Islet of Langerhans (tissue), 1 donor: ENCODE measurements around the gene PRELID2.
"Not testable (repeated sequence)": the region's sequence is repeated elsewhere in the genome, so short reads cannot be mapped to it uniquely, and the experiment has no call there.

Source experiments
- FAIRE-seq: peaks from one replicate; lab custom pipeline; 2011; peaks lifted over from hg19 to GRCh38; lab: Jason Lieb, UNC

The PRELID2 gene

GRCh38 chr5:145834917-145835847 is at the start of gene PRELID2:
Gene PRELID2, minus strand, starts transcription at chr5:145835342. Its CDS starts 91 bp downstream, at chr5:145835251.
- no peak for FAIRE-seq

- no peak for FAIRE-seq
These were observed 39.6 kb upstream of the PRELID2 start for GRCh38 chr5:145874765-145875164.

GRCh38 chr5:145872914-145873313 is 37.8 kb upstream of the PRELID2 start, which contains the start of gene GRXCR2:
Gene GRXCR2, minus strand, starts transcription at chr5:145873014. Its CDS starts 46 bp downstream, at chr5:145872968.
- no peak for FAIRE-seq

- FAIRE-seq: no peak
These were observed 37.3 kb upstream of the PRELID2 start for GRCh38 chr5:145872486-145872885.

GRCh38 chr5:145869753-145870152 is 34.6 kb upstream of the PRELID2 start:
- FAIRE-seq: no peak

GRCh38 chr5:145867806-145868205 is 32.7 kb upstream of the PRELID2 start:
- no peak for FAIRE-seq

- FAIRE-seq: not testable (repeated sequence)
These were observed 29.3 kb upstream of the PRELID2 start for GRCh38 chr5:145864432-145864831.

- no peak for FAIRE-seq
These were observed 27.9 kb upstream of the PRELID2 start for GRCh38 chr5:145863003-145863402.

- FAIRE-seq: no peak
These were observed 24.8 kb upstream of the PRELID2 start for GRCh38 chr5:145859897-145860296.

GRCh38 chr5:145859453-145859852 is 24.3 kb upstream of the PRELID2 start:
- FAIRE-seq: no peak

GRCh38 chr5:145858959-145859358 is 23.8 kb upstream of the PRELID2 start:
- no peak for FAIRE-seq

- no peak for FAIRE-seq
These were observed 21.2 kb upstream of the PRELID2 start for GRCh38 chr5:145856285-145856818.

GRCh38 chr5:145855763-145856267 is 20.7 kb upstream of the PRELID2 start:
- FAIRE-seq: no peak

GRCh38 chr5:145854651-145855258 is 19.6 kb upstream of the PRELID2 start:
- no peak for FAIRE-seq

GRCh38 chr5:145853781-145854376 is 18.7 kb upstream of the PRELID2 start:
- FAIRE-seq: no peak

- FAIRE-seq: no peak
These were observed 17.8 kb upstream of the PRELID2 start for GRCh38 chr5:145852990-145853389.

- no peak for FAIRE-seq
These were observed 13.7 kb upstream of the PRELID2 start for GRCh38 chr5:145848854-145849253.

GRCh38 chr5:145847499-145848497 is 12.7 kb upstream of the PRELID2 start:
- no peak for FAIRE-seq

GRCh38 chr5:145846081-145846480 is 10.9 kb upstream of the PRELID2 start:
- peak; percentile 89 for FAIRE-seq

GRCh38 chr5:145841299-145841698 is 6.2 kb upstream of the PRELID2 start:
- no peak for FAIRE-seq

- no peak for FAIRE-seq
These were observed 5.5 kb upstream of the PRELID2 start for GRCh38 chr5:145840458-145841132.
